Airway epithelial cell (primary cell): ENCODE measurements around the gene EGLN2. TPM values are rescaled to one million over a fixed set of nuclear protein-coding genes. Genes with fewer than 3 reads are reported as not detected.

Source experiments
- total RNA-seq: library from RNA; depleted of rRNA; stranded (reverse); fragments of >200 nt; gene quantifications from 2 replicates; pipeline ENCODE4 v1.2.3, GENCODE V29; 2015

The EGLN2 gene
- 66.5 and 80.6 TPM in 2 replicates for total RNA-seq

DNA sequence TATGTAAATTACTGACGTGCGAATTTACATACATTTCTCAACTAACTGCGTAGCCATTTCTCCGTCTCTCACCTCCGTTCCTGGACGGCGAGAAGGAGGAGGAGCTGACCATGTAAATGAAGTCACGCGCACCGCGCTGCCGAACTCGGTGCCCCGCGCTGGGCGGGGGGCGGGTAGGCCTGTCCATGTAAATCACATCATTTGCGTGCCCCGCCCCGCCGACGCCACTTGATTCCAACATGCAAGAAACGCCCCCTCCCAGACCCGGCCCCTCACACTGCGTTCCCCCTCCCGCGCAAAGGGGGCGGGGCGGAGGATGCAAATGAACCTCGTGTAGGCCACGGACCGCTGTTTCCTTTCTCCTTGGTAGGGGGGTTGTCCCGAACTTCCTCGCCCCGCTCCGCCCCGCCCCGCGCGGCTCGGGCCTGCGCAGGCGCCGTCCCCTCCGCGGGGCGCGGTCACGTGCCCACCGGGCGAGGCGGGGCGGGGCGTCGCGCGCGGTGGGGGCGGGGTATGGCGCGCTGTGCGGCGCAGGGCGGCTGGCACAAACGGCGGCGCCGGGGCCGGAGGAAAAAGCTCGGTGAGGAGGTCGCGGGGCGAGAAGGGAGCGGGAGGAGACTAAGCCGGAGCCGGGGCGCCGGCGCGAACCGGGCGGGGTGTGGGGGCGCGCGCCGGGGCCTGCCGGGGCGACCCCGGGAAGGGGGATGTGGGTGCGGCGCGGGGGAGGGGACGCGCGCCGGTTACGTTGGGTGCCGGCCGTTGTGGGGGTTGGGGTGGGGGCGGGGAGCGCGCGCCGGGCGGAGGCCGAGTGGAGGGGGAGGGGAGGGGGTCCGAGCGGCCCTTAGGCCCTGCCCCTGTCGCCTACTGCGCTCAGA is at the start of gene EGLN2:
Gene EGLN2, plus strand, starts transcription at position 509 of the 875 bp plus-strand sequence. CDS start 1,382 bp downstream, outside the sequence.

DNA sequence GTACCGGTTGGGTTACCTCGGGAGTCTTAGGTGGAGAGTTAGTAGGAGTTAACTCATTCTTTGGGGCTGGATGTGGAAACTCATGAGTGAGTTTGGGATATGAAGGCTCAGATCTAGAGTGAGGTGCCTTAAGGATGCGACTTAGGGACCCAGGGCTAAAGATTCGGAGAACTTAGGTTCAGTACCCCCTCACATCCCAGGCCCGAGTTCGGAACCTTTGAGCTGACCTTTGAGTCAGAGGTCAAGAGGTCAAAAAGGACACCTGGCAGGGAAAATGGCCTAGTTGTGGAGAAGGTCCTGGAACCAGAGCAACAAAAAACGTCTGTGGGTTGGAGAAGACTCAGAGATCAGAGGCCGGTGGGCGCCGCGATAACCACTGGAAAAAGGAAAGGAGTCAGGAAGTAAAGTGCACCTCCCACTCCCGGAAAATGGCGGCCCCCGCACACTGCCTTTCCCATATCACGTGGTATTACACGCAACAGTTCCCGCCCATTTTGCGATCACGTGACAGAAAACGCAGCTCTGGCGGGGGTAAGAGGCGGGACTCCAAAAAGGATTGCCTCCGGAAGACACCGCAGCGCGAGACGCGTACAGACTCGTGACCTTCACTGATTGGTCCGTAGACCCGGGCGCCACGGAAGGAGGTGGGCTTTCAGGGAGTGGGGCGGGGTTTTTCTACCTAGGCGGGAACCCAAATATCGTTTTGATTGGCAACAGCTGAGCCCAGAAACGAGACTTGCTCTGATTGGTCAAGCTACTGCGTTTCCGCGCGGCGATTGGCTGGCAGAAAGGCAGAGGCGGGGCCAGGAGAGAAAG is 48.7 kb upstream of the EGLN2 start, which contains the start of gene ACTMAP:
Gene ACTMAP, minus strand, starts transcription at position 420 of the 816 bp plus-strand sequence. CDS start 674 bp downstream, outside the sequence.

DNA sequence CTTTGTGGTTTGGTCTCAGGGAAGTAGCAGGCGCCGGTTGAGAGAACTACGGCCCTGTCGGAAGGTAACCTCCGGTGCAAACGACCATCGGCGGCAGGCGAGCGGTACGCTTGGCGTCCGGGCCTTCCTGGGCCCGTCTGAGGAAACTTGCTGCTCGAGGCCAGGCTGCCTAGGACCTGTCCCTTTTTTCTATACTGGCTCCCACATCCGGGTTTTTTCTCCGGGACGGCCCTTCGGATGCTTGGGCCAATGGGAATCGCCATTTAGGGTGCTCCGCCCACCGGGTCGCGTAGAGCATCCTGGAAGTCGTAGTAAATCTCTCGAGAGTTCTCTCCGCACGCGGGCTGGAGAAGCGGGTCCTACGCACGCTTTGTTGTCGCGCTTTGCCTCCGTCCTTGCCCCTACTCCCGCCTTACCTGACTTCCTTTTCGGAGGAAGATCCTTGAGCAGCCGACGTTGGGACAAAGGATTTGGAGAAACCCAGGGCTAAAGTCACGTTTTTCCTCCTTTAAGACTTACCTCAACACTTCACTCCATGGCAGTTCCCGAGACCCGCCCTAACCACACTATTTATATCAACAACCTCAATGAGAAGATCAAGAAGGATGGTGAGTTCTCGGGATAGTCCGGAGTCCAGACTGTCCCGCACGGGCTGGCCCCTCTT is 48.0 kb upstream of the EGLN2 start, which contains the start of gene SNRPA:
Gene SNRPA, plus strand, starts transcription at position 330 of the 664 bp plus-strand sequence. Its CDS starts 206 bp downstream, at position 536.

DNA sequence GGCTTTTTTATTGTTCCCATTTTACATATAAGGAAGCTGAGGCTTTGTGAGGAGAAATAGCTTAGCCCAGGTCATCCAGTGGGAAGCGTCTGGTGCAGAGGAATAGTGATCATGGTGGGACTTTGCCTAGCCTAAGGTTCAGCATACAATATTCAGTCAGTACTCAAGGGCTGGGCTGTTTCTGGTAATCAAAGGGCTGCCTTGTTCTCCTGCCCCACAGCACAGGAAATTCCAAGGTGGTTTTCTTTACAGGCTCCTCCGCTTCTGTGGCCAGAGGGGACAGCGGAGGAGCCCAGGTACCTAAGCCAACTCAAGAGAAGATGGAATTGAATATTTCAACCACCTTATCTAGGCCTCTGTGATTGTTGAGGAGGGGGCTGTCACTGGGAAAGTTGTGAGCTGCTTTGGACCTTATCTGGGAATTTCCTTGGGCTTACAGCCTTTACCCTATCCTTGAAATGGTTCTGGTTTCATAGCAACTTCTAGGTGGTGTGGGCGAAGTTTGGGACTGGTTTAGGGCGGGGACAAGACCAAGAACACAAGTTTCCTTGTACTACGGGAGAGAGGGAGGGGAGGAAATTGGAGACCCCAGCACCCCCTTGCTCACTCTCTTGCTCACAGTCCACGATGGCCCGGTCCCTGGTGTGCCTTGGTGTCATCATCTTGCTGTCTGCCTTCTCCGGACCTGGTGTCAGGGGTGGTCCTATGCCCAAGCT is 23.9 kb upstream of the EGLN2 start, which contains the start of gene MIA:
Gene MIA, plus strand, starts transcription at position 606 of the 716 bp plus-strand sequence. Its CDS starts 22 bp downstream, at position 628.

DNA sequence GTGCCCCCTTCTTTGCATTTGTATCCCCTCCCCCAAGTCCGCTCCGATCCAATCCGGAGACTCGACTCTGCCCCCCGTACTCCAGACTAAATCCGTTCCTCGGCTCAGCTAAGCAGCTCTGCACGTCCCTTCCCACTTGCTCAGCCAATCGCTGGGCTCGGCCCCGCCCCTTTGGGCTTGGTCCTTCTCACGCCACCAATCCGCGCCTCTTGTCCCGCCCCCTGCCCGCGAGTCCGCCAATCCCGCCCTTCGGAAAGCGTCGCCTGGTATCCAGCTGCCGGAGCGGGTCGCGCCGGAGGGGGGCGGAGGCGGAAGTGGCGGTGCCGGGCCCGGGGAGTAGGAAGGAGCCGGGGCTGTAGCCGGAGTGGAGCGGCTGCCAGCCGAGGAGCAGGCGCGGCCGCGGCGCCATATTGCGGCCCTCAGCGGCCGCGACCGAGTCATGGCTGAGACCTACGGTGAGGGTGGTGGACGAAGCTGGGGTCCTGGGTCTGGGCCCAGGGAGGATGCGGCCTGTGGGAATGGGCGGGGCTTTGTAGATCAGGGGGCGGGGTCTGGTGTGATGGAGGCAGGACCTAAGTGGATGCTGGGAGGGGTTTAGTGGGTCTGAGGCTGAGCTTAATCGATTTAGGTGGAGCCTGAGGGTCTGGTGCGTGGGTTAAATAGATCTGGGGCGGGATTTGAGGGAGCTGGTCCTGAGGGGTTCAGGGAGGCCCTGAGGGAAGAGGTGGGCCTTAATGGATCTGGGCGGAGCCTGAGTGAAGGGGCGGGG is 20.9 kb upstream of the EGLN2 start, which contains the start of gene RAB4B:
Gene RAB4B, plus strand, starts transcription at position 311 of the 769 bp plus-strand sequence. Its CDS starts 129 bp downstream, at position 440.

DNA sequence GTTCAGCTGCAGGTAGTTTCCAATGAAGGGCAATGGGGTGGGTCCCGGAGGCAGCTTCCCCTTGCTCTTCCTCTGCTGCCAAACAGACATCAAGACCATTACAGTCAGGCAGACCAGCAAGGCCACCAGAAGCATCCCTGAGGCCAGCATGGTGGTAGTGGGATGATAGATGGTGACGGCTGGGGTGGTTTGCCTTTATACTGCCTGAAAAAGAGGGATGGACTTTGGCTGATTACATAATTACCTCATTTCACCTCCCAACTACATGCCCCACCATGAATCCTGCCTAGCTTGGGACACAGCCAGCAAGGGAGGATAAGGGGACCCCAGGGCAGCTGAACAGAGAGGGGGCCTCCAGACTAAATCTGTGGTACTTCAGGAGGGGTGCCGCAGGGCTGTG is 51.3 kb downstream of the EGLN2 start, which contains the start of gene CYP2A6:
Gene CYP2A6, minus strand, starts transcription at position 171 of the 400 bp plus-strand sequence. Its CDS starts 21 bp downstream, at position 150.

Other genes with a start within 250 kb of the EGLN2 start
- gene SHKBP1, start 222.3 kb upstream of the EGLN2 start, total RNA-seq: 82.3 and 82.8 TPM in 2 replicates
- gene LTBP4, start 197.8 kb upstream of the EGLN2 start, total RNA-seq: 77.5 and 90.4 TPM in 2 replicates
- 18.9 and 19.9 TPM in 2 replicates for gene NUMBL, start 108.5 kb upstream of the EGLN2 start, total RNA-seq
- 18.1 and 43.4 TPM in 2 replicates for gene COQ8B, start 82.3 kb upstream of the EGLN2 start, total RNA-seq
- 40.4 and 44.4 TPM in 2 replicates for gene ITPKC, start 82.1 kb upstream of the EGLN2 start, total RNA-seq
- gene ACTMAP, start 48.7 kb upstream of the EGLN2 start, total RNA-seq: 2.5 and 2.8 TPM in 2 replicates
- 111 and 151 TPM in 2 replicates for gene SNRPA, start 48.0 kb upstream of the EGLN2 start, total RNA-seq
- 0.88 and 0.92 TPM in 2 replicates for gene MIA, start 23.7 kb upstream of the EGLN2 start, total RNA-seq
- 23.0 and 30.3 TPM in 2 replicates for gene RAB4B, start 20.9 kb upstream of the EGLN2 start, total RNA-seq
- not detected in 2 replicates for gene CYP2A6, start 51.3 kb downstream of the EGLN2 start, total RNA-seq
- not detected in 2 replicates for gene CYP2A7, start 83.0 kb downstream of the EGLN2 start, total RNA-seq
- not detected in 2 replicates for gene CYP2B6, start 192.1 kb downstream of the EGLN2 start, total RNA-seq